Right ventricle myocardium inferior (tissue), 1 donor: ENCODE measurements around the gene SOX2. TPM values are rescaled to one million over a fixed set of nuclear protein-coding genes. Genes with fewer than 3 reads are reported as not detected.

ENCODE experiments used
- ATAC-seq: fragments of 200-7000 bp; cut with Tn5 transposase; one replicate; pipeline ENCODE4 v1.9.1; 2020; ENCODE audit warnings: mild to moderate bottlenecking, moderate library complexity
- DNase-seq: peaks from one replicate; pipeline ENCODE4 v3.0.0; 2021; ENCODE audit errors: missing footprints
- intact Hi-C: fragments of 100-400 bp; cut with DNase I; formaldehyde crosslinking; loops from one replicate; pipeline ENCODE4 v1.11.0; 2022
- total RNA-seq: library from RNA; stranded (reverse); fragmentation: NEBNext Ultra II Directional; extraction: Animal tissue kit (Norgen Biotek cat#: 25700); gene quantifications from one replicate; pipeline ENCODE4 v1.2.1, GENCODE V29; 2021
- donor health status: DM: no; HTN: yes; CAD: no; lungs with severe emphysema.

The SOX2 gene
- total RNA-seq, 1 donor from 2014 or later, result 0.27 TPM

- intact Hi-C loops, result loop anchor here (5.0 kb wide), 1 partner anchor 489 kb away; no protein-coding TSS in a partner anchor
These were observed 10.6 kb upstream of the SOX2 start for GRCh38 chr3:181701096-181701495.

GRCh38 chr3:181703601-181704420 is 7.9 kb upstream of the SOX2 start:
- DNase-seq (no peak), ATAC-seq (no peak)
- intact Hi-C loops, result loop anchor here (5.0 kb wide), 1 partner anchor 492 kb away; no protein-coding TSS in a partner anchor

More at GRCh38 chr3:181701096-181701495, 10.6 kb upstream of the SOX2 start:
- DNase-seq (no peak), ATAC-seq (no peak)

GRCh38 chr3:181704421-181705085 is 7.2 kb upstream of the SOX2 start:
- intact Hi-C loops, result loop anchor here (5.0 kb wide), 2 partner anchors 492 to 553 kb away; no protein-coding TSS in a partner anchor
- no peak for ATAC-seq
- no peak for DNase-seq

- intact Hi-C loops, result loop anchor here (5.0 kb wide), 1 partner anchor 552 kb away; no protein-coding TSS in a partner anchor
- ATAC-seq (no peak), DNase-seq (no peak)
These were observed 6.6 kb upstream of the SOX2 start for GRCh38 chr3:181705086-181705480.

- ATAC-seq, result no peak
- intact Hi-C loops, result loop anchor here (2.0 to 5.0 kb wide), 2 partner anchors 549 to 975 kb away; no protein-coding TSS in a partner anchor
- no peak for DNase-seq
These were observed 3.7 kb upstream of the SOX2 start for GRCh38 chr3:181707980-181708379.

- intact Hi-C loops, result loop anchor here (2.0 to 5.0 kb wide), 2 partner anchors 548 to 973 kb away; no protein-coding TSS in a partner anchor
- DNase-seq (no peak), ATAC-seq (no peak)
These were observed 2.0 kb upstream of the SOX2 start for GRCh38 chr3:181709537-181710279.

- DNase-seq (no peak), ATAC-seq (no peak)
These were observed 1.1 kb upstream of the SOX2 start for GRCh38 chr3:181710345-181711291.

GRCh38 chr3:181712226-181712552 is 464 bp downstream of the SOX2 start:
- DNase-seq (no peak), ATAC-seq (no peak)
- intact Hi-C loops, result no loop called here

More at GRCh38 chr3:181710345-181711291, 1.1 kb upstream of the SOX2 start:
- intact Hi-C loops, result no loop called here

- intact Hi-C loops, result no loop called here
- DNase-seq, result no peak
- peak; percentile 28 for ATAC-seq
These were observed 991 bp downstream of the SOX2 start for GRCh38 chr3:181712553-181713279.

GRCh38 chr3:181713280-181713647 is 1.5 kb downstream of the SOX2 start:
- no peak for DNase-seq
- ATAC-seq, result no peak
- intact Hi-C loops, result no loop called here

GRCh38 chr3:181713676-181714612 is 2.2 kb downstream of the SOX2 start:
- DNase-seq (no peak), ATAC-seq (no peak)
- intact Hi-C loops, result no loop called here

GRCh38 chr3:181715571-181716340 is 4.0 kb downstream of the SOX2 start:
- ATAC-seq (no peak), DNase-seq (no peak)
- intact Hi-C loops, result no loop called here

GRCh38 chr3:181716966-181717365 is 5.2 kb downstream of the SOX2 start:
- intact Hi-C loops, result no loop called here
- ATAC-seq, result no peak
- no peak for DNase-seq

GRCh38 chr3:181717549-181718171 is 5.9 kb downstream of the SOX2 start:
- no peak for DNase-seq
- ATAC-seq, result no peak
- intact Hi-C loops, result no loop called here

- intact Hi-C loops, result no loop called here
- ATAC-seq (no peak), DNase-seq (no peak)
These were observed 6.6 kb downstream of the SOX2 start for GRCh38 chr3:181718369-181718768.
